GM12878 (cell line): ENCODE data around the gene COL4A3. TPM values are rescaled to one million over a fixed set of nuclear protein-coding genes. Genes with fewer than 3 reads are reported as not detected.

Experiments
- MTA3 ChIP-seq: IDR thresholded peaks from 2 replicates; pipeline ENCODE4 v1.6.1; 2012; ENCODE audit warnings: low read length, inconsistent platforms, borderline replicate concordance
- RAD21 ChIP-seq: IDR thresholded peaks from 2 replicates; pipeline ENCODE4 v1.6.1; 2011; ENCODE audit warnings: mild to moderate bottlenecking, low read depth, low read length, moderate library complexity; ENCODE audit not compliant: insufficient read depth
- SIX5 ChIP-seq: IDR thresholded peaks from 2 replicates; pipeline ENCODE4 v1.6.1; 2011; ENCODE audit warnings: mild to moderate bottlenecking, low read depth, low read length, moderate library complexity; ENCODE audit not compliant: severe bottlenecking
- TBL1XR1 ChIP-seq: IDR thresholded peaks from 2 replicates; pipeline ENCODE4 v1.6.1; 2012; ENCODE audit warnings: low read depth, low read length, improper control_type of control experiment
- WRNIP1 ChIP-seq: IDR thresholded peaks from 2 replicates; pipeline ENCODE4 v1.6.1; 2011; ENCODE audit warnings: low read depth, low read length, improper control_type of control experiment, borderline replicate concordance
- YBX1 ChIP-seq: fragments of 450-650 bp; IDR thresholded peaks from 2 replicates; pipeline ENCODE4 v1.6.1; 2016; ENCODE audit warnings: antibody characterized with exemption
- polyA plus RNA-seq, 11 experiments: library from polyadenylated mRNA; depleted of rRNA in 4 of 11; unstranded in 6 of 11; stranded (reverse) in 5 of 11; fragments of >200 nt; fragmentation: Nextera tagmentation in 4 of 11; fragmentation: Illumina TruSeq in 1 of 11; extraction: Ambion mirVana in 4 of 11; extraction: Trizol in 1 of 11; gene quantifications; 1 replicate in 1 of 11; 2 replicates in 10 of 11; pipeline versions ENCODE4 v1.2.1 to v1.2.3, GENCODE V29; 2011 to 2016; ENCODE audit warnings: inconsistent platforms in 2 of 11, missing spikeins in 2 of 11, low read depth in 1 of 11
- total RNA-seq, 4 experiments: library from RNA; depleted of rRNA in 3 of 4; stranded (reverse); fragments of >200 nt in 3 of 4; fragmentation: Illumina TruSeq in 1 of 4; extraction: Trizol in 1 of 4; gene quantifications; 2 replicates each; pipeline versions ENCODE4 v1.2.1 to v1.2.3, GENCODE V29; 2013 to 2021
- TF ChIP-seq, protein P1 (sequence below): fragments of 450-650 bp; IDR thresholded peaks from 2 replicates; pipeline ENCODE4 v1.6.1; 2017; ENCODE audit warnings: mild to moderate bottlenecking, moderate library complexity
- TF ChIP-seq, protein P2 (sequence below): fragments of 450-650 bp; formaldehyde crosslinking; IDR thresholded peaks from 2 replicates; pipeline ENCODE4 v1.5.0; 2022; ENCODE audit warnings: mild to moderate bottlenecking, missing genetic modification characterization
- TF ChIP-seq, protein P3 (sequence below): IDR thresholded peaks from 2 replicates; pipeline ENCODE4 v1.6.1; 2012; ENCODE audit warnings: improper control_type of control experiment, low read depth, low read length; ENCODE audit not compliant: insufficient replicate concordance
- TF ChIP-seq, protein P4 (sequence below): fragments of 450-650 bp; IDR thresholded peaks from 2 replicates; pipeline ENCODE4 v1.6.1; 2017; ENCODE audit warnings: mild to moderate bottlenecking, moderate library complexity

Gene COL4A3
- total and polyA plus RNA-seq, 10 of the 15 experiments (the other 5 are each of a cell fraction or from before 2014, with no cell fraction given) = 0.34 to 10.5 (median 3.8) TPM

DNA sequence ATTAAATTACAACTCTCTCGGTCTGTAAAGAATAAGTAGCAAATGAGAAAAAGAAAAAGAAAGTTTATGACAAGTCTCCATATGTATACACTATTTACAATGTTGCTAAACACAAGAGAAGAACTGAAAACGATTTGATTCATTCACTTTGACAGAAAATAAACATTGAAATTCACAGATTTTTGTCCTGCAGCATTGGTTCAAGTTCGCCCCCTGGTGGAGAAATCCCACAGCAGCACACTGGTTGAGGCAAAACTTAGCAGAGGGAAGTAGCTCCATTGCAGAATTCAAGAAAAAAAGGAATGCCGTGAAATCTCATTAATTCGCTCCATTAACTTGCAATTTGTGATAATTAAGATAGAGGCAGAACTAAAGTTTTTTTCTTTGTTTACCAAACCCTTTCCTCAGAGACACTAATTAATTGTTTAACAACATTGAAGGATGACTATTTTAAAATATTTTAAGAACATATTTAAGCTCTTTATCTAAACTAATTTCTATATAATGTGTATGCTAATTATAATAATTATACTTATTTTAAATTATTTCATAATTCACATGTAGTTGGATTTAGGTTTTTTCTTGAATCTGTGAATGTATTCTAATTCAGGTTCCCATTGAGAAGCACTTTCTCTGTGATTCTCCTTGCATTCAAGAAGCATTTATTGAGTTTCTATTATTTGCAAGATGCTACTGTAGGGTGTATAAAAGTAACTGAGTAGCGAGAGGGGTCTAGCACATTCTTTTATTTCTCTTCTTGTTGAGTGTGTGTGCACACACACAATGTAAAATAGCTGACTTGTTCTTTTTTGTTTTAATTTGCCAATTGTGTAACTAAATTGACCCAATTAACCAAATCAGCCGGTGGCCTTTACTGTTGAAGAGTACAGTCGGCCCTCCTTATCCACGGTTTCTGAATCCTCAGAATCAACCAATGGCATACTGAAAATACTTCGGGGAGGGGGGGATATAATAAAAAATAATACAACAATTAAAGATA lies 74.1 kb downstream of the COL4A3 start (continued):
- TF ChIP-seq, protein P1, sequence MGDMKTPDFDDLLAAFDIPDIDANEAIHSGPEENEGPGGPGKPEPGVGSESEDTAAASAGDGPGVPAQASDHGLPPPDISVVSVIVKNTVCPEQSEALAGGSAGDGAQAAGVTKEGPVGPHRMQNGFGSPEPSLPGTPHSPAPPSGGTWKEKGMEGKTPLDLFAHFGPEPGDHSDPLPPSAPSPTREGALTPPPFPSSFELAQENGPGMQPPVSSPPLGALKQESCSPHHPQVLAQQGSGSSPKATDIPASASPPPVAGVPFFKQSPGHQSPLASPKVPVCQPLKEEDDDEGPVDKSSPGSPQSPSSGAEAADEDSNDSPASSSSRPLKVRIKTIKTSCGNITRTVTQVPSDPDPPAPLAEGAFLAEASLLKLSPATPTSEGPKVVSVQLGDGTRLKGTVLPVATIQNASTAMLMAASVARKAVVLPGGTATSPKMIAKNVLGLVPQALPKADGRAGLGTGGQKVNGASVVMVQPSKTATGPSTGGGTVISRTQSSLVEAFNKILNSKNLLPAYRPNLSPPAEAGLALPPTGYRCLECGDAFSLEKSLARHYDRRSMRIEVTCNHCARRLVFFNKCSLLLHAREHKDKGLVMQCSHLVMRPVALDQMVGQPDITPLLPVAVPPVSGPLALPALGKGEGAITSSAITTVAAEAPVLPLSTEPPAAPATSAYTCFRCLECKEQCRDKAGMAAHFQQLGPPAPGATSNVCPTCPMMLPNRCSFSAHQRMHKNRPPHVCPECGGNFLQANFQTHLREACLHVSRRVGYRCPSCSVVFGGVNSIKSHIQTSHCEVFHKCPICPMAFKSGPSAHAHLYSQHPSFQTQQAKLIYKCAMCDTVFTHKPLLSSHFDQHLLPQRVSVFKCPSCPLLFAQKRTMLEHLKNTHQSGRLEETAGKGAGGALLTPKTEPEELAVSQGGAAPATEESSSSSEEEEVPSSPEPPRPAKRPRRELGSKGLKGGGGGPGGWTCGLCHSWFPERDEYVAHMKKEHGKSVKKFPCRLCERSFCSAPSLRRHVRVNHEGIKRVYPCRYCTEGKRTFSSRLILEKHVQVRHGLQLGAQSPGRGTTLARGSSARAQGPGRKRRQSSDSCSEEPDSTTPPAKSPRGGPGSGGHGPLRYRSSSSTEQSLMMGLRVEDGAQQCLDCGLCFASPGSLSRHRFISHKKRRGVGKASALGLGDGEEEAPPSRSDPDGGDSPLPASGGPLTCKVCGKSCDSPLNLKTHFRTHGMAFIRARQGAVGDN = no peak
- TF ChIP-seq TBL1XR1 = no peak
- TF ChIP-seq, protein P2, sequence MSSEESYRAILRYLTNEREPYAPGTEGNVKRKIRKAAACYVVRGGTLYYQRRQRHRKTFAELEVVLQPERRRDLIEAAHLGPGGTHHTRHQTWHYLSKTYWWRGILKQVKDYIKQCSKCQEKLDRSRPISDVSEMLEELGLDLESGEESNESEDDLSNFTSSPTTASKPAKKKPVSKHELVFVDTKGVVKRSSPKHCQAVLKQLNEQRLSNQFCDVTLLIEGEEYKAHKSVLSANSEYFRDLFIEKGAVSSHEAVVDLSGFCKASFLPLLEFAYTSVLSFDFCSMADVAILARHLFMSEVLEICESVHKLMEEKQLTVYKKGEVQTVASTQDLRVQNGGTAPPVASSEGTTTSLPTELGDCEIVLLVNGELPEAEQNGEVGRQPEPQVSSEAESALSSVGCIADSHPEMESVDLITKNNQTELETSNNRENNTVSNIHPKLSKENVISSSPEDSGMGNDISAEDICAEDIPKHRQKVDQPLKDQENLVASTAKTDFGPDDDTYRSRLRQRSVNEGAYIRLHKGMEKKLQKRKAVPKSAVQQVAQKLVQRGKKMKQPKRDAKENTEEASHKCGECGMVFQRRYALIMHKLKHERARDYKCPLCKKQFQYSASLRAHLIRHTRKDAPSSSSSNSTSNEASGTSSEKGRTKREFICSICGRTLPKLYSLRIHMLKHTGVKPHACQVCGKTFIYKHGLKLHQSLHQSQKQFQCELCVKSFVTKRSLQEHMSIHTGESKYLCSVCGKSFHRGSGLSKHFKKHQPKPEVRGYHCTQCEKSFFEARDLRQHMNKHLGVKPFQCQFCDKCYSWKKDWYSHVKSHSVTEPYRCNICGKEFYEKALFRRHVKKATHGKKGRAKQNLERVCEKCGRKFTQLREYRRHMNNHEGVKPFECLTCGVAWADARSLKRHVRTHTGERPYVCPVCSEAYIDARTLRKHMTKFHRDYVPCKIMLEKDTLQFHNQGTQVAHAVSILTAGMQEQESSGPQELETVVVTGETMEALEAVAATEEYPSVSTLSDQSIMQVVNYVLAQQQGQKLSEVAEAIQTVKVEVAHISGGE (CRISPR knock-in tag) = no peak
- TF ChIP-seq YBX1 = no peak
- TF ChIP-seq RAD21 = peak; percentile 97
- TF ChIP-seq SIX5 = no peak
- no peak for TF ChIP-seq WRNIP1
- no peak for TF ChIP-seq MTA3
- TF ChIP-seq, protein P3, sequence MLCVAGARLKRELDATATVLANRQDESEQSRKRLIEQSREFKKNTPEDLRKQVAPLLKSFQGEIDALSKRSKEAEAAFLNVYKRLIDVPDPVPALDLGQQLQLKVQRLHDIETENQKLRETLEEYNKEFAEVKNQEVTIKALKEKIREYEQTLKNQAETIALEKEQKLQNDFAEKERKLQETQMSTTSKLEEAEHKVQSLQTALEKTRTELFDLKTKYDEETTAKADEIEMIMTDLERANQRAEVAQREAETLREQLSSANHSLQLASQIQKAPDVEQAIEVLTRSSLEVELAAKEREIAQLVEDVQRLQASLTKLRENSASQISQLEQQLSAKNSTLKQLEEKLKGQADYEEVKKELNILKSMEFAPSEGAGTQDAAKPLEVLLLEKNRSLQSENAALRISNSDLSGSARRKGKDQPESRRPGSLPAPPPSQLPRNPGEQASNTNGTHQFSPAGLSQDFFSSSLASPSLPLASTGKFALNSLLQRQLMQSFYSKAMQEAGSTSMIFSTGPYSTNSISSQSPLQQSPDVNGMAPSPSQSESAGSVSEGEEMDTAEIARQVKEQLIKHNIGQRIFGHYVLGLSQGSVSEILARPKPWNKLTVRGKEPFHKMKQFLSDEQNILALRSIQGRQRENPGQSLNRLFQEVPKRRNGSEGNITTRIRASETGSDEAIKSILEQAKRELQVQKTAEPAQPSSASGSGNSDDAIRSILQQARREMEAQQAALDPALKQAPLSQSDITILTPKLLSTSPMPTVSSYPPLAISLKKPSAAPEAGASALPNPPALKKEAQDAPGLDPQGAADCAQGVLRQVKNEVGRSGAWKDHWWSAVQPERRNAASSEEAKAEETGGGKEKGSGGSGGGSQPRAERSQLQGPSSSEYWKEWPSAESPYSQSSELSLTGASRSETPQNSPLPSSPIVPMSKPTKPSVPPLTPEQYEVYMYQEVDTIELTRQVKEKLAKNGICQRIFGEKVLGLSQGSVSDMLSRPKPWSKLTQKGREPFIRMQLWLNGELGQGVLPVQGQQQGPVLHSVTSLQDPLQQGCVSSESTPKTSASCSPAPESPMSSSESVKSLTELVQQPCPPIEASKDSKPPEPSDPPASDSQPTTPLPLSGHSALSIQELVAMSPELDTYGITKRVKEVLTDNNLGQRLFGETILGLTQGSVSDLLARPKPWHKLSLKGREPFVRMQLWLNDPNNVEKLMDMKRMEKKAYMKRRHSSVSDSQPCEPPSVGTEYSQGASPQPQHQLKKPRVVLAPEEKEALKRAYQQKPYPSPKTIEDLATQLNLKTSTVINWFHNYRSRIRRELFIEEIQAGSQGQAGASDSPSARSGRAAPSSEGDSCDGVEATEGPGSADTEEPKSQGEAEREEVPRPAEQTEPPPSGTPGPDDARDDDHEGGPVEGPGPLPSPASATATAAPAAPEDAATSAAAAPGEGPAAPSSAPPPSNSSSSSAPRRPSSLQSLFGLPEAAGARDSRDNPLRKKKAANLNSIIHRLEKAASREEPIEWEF = no peak
- TF ChIP-seq, protein P4, sequence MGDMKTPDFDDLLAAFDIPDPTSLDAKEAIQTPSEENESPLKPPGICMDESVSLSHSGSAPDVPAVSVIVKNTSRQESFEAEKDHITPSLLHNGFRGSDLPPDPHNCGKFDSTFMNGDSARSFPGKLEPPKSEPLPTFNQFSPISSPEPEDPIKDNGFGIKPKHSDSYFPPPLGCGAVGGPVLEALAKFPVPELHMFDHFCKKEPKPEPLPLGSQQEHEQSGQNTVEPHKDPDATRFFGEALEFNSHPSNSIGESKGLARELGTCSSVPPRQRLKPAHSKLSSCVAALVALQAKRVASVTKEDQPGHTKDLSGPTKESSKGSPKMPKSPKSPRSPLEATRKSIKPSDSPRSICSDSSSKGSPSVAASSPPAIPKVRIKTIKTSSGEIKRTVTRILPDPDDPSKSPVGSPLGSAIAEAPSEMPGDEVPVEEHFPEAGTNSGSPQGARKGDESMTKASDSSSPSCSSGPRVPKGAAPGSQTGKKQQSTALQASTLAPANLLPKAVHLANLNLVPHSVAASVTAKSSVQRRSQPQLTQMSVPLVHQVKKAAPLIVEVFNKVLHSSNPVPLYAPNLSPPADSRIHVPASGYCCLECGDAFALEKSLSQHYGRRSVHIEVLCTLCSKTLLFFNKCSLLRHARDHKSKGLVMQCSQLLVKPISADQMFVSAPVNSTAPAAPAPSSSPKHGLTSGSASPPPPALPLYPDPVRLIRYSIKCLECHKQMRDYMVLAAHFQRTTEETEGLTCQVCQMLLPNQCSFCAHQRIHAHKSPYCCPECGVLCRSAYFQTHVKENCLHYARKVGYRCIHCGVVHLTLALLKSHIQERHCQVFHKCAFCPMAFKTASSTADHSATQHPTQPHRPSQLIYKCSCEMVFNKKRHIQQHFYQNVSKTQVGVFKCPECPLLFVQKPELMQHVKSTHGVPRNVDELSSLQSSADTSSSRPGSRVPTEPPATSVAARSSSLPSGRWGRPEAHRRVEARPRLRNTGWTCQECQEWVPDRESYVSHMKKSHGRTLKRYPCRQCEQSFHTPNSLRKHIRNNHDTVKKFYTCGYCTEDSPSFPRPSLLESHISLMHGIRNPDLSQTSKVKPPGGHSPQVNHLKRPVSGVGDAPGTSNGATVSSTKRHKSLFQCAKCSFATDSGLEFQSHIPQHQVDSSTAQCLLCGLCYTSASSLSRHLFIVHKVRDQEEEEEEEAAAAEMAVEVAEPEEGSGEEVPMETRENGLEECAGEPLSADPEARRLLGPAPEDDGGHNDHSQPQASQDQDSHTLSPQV = no peak
